Transverse colon (tissue), 3 donors: ENCODE measurements around the gene CES4A.
"Not testable (repeated sequence)": the region's sequence is repeated elsewhere in the genome, so short reads cannot be mapped to it uniquely, and the experiment has no call there.

ENCODE experiments used
- CTCF ChIP-seq, 5 experiments: fragments of 200-600 bp in 3 of 5; fragments of 450-650 bp in 2 of 5; sonication (generic) in 3 of 5; IDR thresholded peaks; 1 replicate in 2 of 5; 2 replicates in 3 of 5; pipeline ENCODE4 v1.5.1; 2016 to 2017; ENCODE audit warnings: antibody characterized with exemption in 5 of 5, inconsistent platforms in 3 of 5, mild to moderate bottlenecking in 2 of 5, moderate library complexity in 1 of 5
- EP300 ChIP-seq: sonication (generic); formaldehyde crosslinking; IDR thresholded peaks from one replicate; pipeline ENCODE4 v1.6.1; 2017; ENCODE audit warnings: antibody characterized with exemption, low read depth
- POLR2A ChIP-seq: fragments of 450-650 bp; IDR thresholded peaks from one replicate; pipeline ENCODE4 v1.6.1; 2016; ENCODE audit warnings: antibody characterized with exemption, mild to moderate bottlenecking, moderate library complexity

GRCh38 chr16:66993558-66993957 lies 5.2 kb downstream of the CES4A start:
- not testable (repeated sequence) for TF ChIP-seq EP300; CTCF (IDR thresholded peaks at IDR 0.05); POLR2A
